ENCODE results near the gene LRRC10.
A peak's percentile ranks its signal among the peaks of the same experiment; 100 is the strongest.

The LRRC10 gene

DNA sequence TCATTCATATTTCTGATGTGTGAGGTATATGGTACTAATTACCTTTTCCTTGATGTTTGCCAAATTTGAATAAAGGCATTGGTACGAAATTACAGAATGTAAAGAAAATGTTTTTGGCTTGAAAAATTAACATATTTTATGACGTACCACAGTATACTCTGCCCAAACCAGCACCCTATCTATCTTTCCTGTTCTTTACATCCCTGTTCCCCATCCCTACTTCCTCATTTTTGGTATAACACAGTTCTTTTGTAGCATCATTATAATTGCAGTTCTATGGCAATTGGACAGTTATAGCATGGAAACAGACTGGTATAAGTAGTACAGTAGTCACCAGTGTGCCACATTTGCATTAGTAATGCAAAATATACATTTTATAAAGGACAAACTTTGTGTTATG is 32.4 kb downstream of the LRRC10 start:
- H3K4me3 ChIP-seq (ENCODE audit: low read depth, low read length), result no peak overlapping the region

DNA sequence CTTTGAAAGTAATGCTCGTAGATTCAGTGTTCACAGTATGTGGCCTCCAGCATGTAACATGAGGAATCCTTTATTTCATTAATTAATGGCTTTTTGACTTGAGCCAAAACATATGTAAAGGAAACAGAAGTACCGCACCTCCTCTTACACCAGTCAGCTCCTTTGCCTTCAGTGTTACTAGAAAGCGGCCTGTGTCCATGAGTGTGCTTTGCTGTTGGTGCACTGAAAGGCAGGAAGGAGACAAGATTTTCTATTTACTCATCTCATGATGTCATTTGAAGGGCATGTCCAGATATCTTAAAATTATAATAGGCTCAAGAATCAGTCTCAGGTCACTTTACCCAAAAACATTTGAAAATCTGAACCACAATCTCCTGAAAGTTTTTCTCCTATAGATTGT is 35.4 kb downstream of the LRRC10 start:
- no peak for DNase-seq (ENCODE audit: low read depth)
- H3K4me3 ChIP-seq (ENCODE audit: low read depth, low read length), result no peak overlapping the region

More for the DNA sequence above, 32.4 kb downstream of the LRRC10 start:
- no peak for DNase-seq (ENCODE audit: low read depth)

DNA sequence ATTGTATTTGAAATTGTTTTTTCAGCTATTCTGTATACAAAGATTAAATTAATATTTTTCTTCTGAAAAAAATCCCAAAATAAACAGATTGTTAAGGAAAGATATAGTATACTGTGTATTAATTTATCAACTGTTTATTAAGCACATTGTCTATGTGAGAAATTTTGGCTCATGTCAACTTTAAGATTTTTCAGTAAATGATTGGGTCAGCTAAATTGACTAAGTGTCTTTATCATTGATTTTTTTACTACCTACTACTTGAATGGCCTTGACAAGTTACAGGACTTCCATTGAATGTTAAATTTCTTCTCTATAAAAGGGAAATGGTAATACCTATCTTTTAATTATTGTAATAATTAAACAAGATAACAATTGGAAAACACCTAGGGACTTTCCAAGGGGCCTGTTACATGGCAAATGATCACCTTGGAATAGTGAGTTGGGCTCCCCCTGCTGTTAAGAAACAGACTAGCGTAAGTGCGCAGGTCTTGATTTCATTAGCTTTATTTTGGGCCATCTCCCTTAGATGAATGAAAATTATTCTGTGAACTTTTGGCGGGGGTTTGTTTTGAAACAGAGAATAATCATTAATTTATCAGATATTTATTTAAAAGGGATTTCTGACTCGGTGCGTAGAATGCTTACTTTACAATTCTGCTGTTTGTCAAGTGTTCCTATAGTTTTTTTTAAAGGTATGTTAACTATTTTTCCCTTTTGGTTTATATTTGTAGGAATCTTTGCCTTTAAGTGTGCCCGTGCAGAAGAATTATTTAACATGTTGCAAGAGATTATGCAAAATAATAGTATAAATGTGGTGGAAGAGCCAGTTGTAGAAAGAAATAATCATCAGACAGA is 39.9 kb downstream of the LRRC10 start:
- H3K4me3 ChIP-seq (ENCODE audit: low read depth, low read length), result no peak overlapping the region
- DNase-seq (ENCODE audit: low read depth), result peak; percentile 11

DNA sequence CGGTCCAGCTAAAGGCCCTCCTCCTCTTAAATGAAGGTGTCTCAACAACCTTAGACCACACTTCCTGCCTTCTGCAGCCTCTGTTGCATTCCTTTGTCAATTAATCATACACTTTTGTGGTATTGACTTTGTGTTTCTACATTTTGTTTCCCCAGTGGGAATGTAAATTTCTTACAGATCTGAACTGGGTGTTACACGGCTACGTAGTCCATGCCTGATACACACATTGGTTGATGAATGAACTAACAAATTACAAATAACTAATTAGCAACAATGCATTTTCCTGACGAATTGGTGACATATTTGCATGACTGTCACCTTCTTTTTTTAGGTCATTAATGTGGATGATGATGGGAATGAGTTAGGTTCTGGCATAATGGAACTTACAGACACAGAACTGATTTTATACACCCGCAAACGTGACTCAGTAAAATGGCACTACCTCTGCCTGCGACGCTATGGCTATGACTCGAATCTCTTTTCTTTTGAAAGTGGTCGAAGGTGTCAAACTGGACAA is 40.6 kb downstream of the LRRC10 start:
- DNase-seq (ENCODE audit: low read depth), result no peak

DNA sequence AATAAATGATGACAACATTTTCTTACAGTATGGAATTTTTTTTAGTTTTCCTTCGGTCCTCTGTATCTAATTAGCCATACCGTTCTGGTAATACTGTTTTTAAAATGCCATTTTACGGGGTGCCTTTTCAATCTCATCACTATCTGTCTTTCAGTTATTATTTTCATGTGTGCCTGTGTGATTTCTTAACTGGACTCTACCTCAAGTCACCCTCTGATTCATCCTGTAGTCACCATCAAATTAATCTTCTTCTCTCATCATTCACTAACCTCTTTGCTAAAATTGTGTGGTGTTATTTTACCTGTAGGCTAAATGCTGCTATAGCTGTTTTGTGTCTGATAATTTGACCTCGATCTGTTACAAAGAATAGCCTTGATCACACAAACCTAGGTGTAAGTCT is 41.5 kb downstream of the LRRC10 start:
- DNase-seq (ENCODE audit: low read depth), result peak; percentile 16

More for the DNA sequence above, 40.6 kb downstream of the LRRC10 start:
- no peak overlapping the region for H3K4me3 ChIP-seq (ENCODE audit: low read depth, low read length)

DNA sequence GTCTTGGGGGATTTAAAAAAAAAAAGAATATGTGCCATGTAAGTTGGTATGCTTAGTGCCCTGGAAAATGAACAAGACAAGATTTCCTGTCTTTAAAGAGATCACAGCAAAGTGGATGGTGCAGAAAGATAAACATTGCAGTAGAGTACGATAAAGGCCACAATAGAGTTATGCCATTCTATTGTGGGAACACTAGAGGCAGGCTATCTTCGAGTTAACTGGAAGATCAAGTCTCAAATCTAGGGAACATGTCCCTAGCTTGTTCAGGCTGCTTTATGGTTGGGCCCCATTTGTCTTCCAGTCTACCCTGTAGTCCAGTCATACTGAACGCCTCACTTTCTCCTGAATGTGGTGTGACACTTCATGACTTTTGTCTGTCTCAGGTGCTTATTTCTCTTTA is 44.1 kb downstream of the LRRC10 start:
- H3K4me3 ChIP-seq (ENCODE audit: low read depth, low read length), result no peak overlapping the region
- DNase-seq (ENCODE audit: low read depth), result no peak

More for the DNA sequence above, 41.5 kb downstream of the LRRC10 start:
- H3K4me3 ChIP-seq (ENCODE audit: low read depth, low read length), result no peak overlapping the region

DNA sequence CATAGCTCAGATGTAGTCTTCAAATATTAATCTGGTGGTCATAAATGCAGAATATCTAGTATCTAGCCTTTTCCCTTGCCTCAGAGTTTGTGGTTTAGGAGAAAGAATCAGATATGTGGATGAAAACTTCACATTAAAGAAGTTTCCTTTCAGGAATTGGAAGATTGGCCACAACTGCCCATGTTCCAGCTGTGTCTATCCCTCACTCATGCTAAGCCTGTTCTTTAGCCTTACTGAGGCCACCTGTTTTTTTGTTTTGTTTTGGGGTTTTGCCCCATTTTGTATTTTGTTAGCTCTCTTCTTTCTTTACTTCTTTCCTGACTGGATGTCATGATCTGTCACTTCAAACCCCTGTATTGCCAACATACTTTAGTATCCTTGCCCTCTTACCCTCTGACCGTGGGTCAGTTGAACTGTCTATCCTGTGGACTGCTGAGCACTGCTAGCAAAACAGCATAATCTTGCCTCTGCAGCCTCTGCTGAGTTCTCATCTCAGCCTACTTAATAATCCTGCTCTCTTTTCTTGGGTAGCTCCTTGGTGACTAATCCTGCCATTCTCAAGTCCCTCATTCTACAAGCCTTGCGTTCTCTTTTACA is 47.4 kb downstream of the LRRC10 start:
- H3K4me3 ChIP-seq (ENCODE audit: low read depth, low read length), result no peak overlapping the region
- DNase-seq (ENCODE audit: low read depth), result no peak
